ENCODE results near the gene GRIFIN.
A peak's percentile ranks its signal among the peaks of the same experiment; 100 is the strongest.
"Not testable (repeated sequence)": the region's sequence is repeated elsewhere in the genome, so short reads cannot be mapped to it uniquely, and the experiment has no call there.

Gene GRIFIN

GRCh38 chr7:2478399-2478785 lies 2.2 kb upstream of the GRIFIN start:
- DNase-seq (ENCODE audit: low spot score) = no peak

- DNase-seq (ENCODE audit: low spot score) = peak; percentile 75
Observed at GRCh38 chr7:2477447-2478398, 1.5 kb upstream of the GRIFIN start.

GRCh38 chr7:2476776-2477446 lies 713 bp upstream of the GRIFIN start:
- DNase-seq (ENCODE audit: low spot score) = no peak

- DNase-seq (ENCODE audit: low spot score) = no peak
Observed at GRCh38 chr7:2475678-2476015, 551 bp downstream of the GRIFIN start.

GRCh38 chr7:2474813-2475677 lies 1.2 kb downstream of the GRIFIN start:
- no peak for DNase-seq (ENCODE audit: low spot score)

- DNase-seq (ENCODE audit: low spot score) = no peak
Observed at GRCh38 chr7:2474224-2474623, 2.0 kb downstream of the GRIFIN start.

GRCh38 chr7:2473496-2474180 lies 2.6 kb downstream of the GRIFIN start:
- no peak for DNase-seq (ENCODE audit: low spot score)

- no peak for DNase-seq (ENCODE audit: low spot score)
Observed at GRCh38 chr7:2472739-2473138, 3.5 kb downstream of the GRIFIN start.

GRCh38 chr7:2471396-2471795 lies 4.8 kb downstream of the GRIFIN start:
- DNase-seq (ENCODE audit: low spot score) = peak; percentile 93

GRCh38 chr7:2471022-2471329 lies 5.2 kb downstream of the GRIFIN start:
- no peak for DNase-seq (ENCODE audit: low spot score)

GRCh38 chr7:2470204-2471021 lies 5.8 kb downstream of the GRIFIN start:
- no peak for DNase-seq (ENCODE audit: low spot score)

- DNase-seq (ENCODE audit: low spot score) = not testable (repeated sequence)
Observed at GRCh38 chr7:2469460-2470203, 6.6 kb downstream of the GRIFIN start.

- no peak for DNase-seq (ENCODE audit: low spot score)
Observed at GRCh38 chr7:2468227-2468626, 8.0 kb downstream of the GRIFIN start.

- DNase-seq (ENCODE audit: low spot score) = no peak
Observed at GRCh38 chr7:2466675-2467074, 9.5 kb downstream of the GRIFIN start.

- DNase-seq (ENCODE audit: low spot score) = no peak
Observed at GRCh38 chr7:2465928-2466327, 10.3 kb downstream of the GRIFIN start.

- no peak for DNase-seq (ENCODE audit: low spot score)
Observed at GRCh38 chr7:2462731-2463130, 13.5 kb downstream of the GRIFIN start.

GRCh38 chr7:2461268-2462026 lies 14.8 kb downstream of the GRIFIN start:
- no peak for DNase-seq (ENCODE audit: low spot score)

- no peak for DNase-seq (ENCODE audit: low spot score)
Observed at GRCh38 chr7:2460641-2461040, 15.6 kb downstream of the GRIFIN start.

- no peak for DNase-seq (ENCODE audit: low spot score)
Observed at GRCh38 chr7:2460188-2460587, 16.0 kb downstream of the GRIFIN start.

GRCh38 chr7:2459674-2460073 lies 16.5 kb downstream of the GRIFIN start:
- no peak for DNase-seq (ENCODE audit: low spot score)

Data from kidney capillary endothelial cell (primary cell).